KOPT-K1 (cell line): ENCODE data around the gene ABR.

Source experiments
- H3K27ac ChIP-seq: fragments of 200-600 bp; sonication (generic); 2 replicates; pipeline ENCODE4 v1.5.1; 2016; ENCODE audit warnings: antibody characterized with exemption, mild to moderate bottlenecking, low read depth, low read length; ENCODE audit not compliant: poor library complexity, severe bottlenecking
- H3K36me3 ChIP-seq: fragments of 200-600 bp; sonication (generic); 2 replicates; pipeline ENCODE4 v1.5.1; 2017; ENCODE audit warnings: antibody characterized with exemption, mild to moderate bottlenecking, low read length, moderate library complexity; ENCODE audit not compliant: insufficient read depth
- H3K9me3 ChIP-seq: fragments of 200-600 bp; sonication (generic); 2 replicates; pipeline ENCODE4 v1.5.1; 2017; ENCODE audit warnings: antibody characterized with exemption, low read length, mild to moderate bottlenecking; ENCODE audit not compliant: insufficient read depth, poor library complexity, severe bottlenecking

ABR gene

DNA sequence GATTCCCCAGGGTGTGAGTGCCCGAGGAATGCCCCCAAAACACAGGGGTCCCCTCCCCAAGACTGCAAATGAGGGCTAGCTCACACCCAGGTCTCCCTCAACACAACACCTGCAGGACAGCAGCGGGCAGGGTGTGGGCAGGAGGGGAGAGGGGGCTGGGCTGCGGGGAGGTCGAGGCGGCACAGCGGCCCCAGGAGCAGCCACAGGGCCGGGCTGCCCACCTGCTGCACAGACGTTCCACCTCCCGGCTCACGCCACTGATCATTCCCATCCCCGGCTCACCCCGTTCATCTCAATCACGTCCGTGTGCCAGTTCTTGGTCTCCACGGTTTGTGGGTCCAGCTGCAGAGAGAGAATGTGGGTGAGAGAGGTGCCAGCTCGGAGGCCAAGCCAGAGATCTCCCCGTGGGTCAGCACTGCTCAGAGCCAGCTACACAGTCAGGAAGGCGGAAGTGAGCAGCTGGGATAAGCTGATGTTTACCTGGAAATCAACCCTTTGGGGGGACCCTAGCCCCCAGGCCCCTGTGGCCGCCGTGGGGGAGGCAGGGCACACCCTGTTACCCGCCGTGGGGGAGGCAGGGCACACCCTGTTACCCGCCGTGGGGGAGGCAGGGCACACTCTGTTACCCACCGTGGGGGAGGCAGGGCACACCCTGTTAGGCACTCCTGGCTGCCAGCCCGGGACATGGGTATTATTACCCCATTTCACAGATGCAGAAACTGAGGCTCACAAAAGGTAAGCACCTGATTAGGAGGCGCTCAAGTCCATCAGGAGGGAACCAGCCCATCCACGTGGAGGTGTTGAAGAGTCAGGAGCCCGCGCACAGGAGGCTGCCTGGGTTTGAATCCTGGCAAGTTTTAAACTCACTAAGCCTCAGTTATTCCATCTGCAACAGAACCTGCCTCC is 166.7 kb downstream of the ABR start:
- H3K9me3 ChIP-seq = no peaks in the 10 kb centered on the region
- peaks cover 31% of the 10 kb centered on the region; the same call in 1 of the 2 replicates for H3K36me3 ChIP-seq
- H3K27ac ChIP-seq = no peak overlapping the region

DNA sequence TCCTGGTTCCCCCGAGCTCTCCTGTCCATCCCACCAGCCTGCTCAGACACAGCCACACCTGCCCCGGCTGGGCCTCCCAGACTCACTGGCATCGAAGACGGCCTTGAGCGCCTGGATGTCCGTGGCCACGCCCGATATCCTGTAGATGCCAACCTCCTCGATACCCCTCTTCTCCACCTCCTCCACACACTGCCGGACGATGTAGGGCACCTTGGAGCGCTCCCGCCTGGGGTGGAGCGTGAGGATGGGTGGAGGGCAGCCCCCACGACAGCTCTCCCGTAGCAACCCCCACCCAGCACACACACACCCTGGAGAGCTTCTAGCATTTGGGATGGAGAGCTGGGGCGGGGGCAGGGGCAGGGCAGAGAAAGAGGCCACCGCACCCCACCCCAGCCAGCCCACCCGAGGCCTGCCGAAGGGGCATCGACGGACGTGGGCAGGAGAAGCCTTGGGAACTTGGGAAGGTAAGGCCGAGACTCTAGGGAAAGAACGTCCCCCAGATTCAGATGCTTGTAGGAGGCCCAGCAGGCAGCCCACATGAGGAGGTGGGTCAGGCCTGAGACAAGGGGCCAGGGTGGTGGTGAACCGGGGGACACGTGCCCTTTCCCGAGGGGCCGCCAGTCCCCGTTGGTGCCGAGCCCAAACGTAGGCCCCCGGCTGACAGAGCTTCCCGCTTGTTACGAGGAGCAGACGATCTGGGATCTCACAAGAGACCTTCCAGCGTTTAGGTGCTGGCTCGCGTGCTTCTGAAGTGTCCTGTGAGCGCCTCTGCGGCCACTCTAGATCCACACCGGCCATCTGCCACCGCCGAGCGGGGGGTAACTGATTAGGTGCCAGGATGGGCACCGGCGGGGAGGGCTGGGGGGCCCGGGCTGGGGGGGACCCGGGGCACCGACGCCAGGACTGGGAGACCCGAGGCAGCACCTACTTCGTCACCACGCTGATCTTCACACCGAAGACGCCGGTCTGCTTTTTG is 167.7 kb downstream of the ABR start:
- no peaks in the 10 kb centered on the region for H3K9me3 ChIP-seq
- peaks cover 42% of the 10 kb centered on the region; the same call in 1 of the 2 replicates for H3K36me3 ChIP-seq
- H3K27ac ChIP-seq = no peak overlapping the region

DNA sequence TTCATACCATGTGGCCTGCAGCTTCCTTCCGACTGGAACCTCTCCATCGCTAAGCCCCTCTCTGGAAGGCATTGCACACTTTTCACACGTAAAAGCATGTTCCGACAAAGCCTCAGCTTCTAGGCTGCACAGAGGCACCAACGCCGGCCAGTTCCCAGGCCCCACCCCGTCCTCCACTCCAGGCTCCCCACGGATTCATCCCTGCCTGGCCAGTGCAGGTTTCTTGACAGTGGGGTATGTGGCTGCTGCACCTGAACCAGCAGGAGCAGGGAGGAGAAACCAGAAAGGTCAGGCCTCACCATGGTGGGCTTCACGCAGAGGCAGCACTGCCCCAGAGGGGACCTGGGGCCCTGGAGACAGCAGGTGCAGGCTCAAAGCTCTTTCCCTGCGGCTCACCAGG is 168.6 kb downstream of the ABR start:
- Histone ChIP-seq H3K27ac (no peak overlapping the region), H3K9me3 (no peaks in the 10 kb centered on the region), H3K36me3 (peaks cover 43% of the 10 kb centered on the region)

DNA sequence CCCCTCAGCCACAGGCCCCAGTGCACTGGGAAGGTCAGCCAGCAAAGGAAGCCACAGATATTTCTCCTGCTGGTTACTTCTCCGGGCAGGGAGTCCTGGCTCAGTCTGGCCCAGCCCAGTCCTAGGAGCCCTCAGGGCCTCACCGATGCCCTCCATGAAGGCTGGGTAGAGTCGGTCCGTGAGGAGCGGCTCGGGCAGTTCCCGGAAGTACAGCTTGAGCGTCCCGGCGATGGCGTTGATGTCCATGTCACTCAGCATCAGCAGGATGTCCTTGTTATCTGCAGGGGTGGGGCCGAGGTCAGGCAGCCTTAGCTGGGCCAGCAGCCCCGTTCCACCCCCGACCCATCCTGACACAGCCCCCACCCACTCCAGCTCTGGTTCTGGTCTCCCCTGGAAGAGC is 169.2 kb downstream of the ABR start:
- Histone ChIP-seq H3K36me3 (peaks cover 43% of the 10 kb centered on the region), H3K27ac (no peak overlapping the region), H3K9me3 (no peaks in the 10 kb centered on the region)

DNA sequence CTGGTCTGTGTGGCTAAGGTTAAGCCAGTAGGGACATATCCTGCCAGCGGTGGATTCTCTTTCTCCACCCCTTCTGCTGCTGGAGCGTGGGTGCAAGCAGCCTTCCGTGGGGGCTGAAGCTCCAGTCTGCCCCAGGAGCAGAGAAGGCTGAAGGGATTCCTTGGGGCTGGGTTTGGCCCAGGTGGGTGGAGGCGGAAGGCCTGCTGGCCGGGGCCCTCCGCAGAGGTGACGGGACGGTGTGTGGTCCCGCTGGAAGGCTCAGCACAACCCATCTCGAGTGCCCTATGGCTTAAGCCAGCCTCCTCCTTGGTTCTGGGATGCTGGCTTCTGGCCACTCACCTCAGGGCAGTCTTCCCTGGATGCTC is 169.7 kb downstream of the ABR start:
- Histone ChIP-seq H3K9me3 (no peaks in the 10 kb centered on the region), H3K36me3 (peaks cover 43% of the 10 kb centered on the region), H3K27ac (no peak overlapping the region)

DNA sequence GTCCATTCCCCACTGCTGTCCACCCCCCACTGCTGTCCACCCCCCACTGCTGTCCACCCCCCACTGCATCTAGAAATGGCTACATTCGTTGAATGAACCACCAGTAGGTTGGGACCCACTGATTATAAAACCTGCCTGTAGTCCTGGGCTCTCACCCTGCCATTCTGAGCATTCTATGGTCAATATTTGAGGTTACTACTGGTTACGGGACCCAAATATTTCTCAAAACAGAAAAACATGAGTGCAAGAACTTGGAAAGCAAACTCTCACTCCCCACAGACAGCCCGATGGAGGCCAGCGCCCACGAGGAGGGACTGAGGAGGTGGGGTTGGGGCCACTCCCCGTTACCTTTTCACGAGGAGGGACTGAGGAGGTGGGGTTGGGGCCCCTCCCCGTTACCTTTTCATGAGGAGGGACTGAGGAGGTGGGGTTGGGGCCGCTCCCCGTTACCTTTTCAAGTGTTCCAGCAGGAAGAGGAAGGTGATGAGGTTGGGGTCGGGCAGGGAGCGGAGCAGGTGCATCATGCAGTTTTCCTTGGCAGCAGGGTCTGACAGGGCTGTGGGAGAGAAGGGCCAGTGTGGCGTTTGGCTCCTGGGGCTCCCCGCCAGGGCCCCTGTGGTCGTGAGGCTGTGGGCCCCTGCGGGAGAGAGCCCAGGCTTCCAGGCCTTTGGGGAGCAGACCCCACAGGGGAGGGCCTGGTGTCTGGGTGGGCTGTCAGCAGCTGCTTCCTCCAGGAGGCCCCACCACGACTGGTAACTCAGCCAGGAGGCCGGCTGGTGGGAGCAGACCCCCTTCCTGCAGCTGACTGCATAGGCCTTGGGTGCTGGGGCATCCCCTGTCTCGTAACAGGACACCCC is 170.3 kb downstream of the ABR start:
- Histone ChIP-seq H3K36me3 (peaks cover 43% of the 10 kb centered on the region), H3K27ac (no peak overlapping the region), H3K9me3 (no peaks in the 10 kb centered on the region)

DNA sequence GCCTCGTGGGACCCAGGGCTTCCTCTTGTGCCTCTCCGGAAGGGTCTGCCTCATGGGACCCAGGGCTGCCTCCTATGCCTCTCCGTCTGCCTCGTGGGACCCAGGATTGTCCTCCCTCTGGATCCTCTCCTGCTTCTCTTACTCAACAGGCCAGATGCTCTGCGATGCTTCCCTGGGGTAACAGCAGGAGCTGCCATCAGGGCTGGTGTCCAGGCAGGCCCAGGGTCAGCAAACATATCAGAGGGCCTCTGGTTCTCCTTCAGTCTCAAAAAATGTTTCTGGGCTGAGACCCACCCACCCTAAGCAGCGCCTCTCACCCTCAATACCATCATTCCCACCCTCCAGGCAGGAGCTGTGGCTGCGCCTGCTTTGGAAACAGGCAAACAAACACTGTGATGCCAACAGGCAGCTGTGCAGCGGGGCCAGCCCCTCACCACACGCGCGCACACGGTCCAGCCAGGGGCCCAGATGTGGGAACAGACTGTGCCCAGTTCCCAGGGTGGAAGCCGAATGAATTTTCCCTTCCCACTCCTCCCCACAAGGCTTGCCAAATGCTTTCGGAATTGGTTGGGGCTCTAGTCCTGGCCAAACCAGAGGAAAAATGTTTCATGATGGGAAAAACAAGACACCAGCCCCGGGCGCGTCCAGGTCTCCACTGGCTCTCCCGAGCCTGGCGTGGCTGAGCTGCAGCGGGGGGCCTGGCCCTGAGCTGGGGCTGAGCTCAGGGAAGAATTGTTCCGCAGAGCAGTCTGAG is 171.6 kb downstream of the ABR start:
- Histone ChIP-seq H3K27ac (no peak overlapping the region), H3K36me3 (peaks cover 48% of the 10 kb centered on the region), H3K9me3 (no peaks in the 10 kb centered on the region)

DNA sequence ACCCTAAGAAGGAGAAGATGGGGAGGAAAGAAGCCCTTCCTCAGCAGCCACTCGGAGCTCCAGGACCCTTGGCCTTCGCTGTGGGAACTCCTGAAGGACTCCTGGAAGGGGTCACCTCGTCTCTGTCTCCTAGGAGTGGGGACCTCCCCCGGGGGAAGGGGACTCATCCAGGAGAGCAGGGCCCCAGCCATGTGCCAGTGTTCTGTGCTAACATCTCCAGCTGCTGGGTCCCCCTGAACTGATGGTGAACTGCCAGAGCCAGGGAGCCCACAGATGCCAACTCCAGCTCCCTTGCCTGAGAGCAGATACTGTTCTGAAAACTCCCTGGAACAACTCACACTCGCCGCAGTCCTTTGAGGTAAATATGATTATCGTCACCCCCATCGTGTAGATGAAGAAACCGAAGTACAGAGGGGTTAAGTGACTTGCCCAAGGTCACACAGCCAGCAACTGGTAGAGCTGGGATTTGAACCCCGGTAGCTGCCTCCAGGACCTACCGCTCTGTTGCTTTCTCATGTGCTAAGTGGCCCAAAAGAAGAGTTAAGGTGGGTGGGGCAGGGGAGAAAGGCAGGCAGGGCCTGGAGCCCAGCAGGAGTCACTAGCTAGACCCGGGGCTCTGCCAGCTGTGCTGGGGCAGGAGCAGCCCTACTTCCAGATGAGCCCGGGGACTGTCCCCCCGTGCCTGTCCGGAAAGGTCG is 172.3 kb downstream of the ABR start:
- H3K27ac ChIP-seq = no peak overlapping the region
- H3K9me3 ChIP-seq = no peaks in the 10 kb centered on the region
- H3K36me3 ChIP-seq = peaks cover 55% of the 10 kb centered on the region

DNA sequence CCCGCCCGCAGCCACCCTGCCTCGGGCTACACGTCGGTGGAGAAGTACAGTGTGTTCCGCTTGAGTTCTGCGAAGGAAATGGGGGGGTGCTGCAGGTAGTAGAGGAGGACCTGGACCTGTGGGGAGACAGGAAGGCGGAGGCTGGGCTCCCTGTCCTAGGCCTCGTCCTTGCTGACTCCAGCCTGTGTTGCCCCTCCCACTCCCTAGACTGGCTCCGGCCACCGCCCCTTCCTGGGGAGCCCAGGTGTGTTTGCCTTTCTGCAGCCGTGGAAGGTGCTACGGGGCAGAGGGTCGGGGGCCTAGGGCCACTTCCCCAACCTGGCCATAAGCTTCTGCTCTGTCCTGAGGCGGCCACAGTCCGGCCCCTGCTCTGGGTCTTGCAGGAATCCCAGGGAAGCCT is 173.7 kb downstream of the ABR start:
- H3K36me3 ChIP-seq = peaks cover 60% of the 10 kb centered on the region
- H3K27ac ChIP-seq = peak overlapping the region; percentile 70
- no peaks in the 10 kb centered on the region for H3K9me3 ChIP-seq

DNA sequence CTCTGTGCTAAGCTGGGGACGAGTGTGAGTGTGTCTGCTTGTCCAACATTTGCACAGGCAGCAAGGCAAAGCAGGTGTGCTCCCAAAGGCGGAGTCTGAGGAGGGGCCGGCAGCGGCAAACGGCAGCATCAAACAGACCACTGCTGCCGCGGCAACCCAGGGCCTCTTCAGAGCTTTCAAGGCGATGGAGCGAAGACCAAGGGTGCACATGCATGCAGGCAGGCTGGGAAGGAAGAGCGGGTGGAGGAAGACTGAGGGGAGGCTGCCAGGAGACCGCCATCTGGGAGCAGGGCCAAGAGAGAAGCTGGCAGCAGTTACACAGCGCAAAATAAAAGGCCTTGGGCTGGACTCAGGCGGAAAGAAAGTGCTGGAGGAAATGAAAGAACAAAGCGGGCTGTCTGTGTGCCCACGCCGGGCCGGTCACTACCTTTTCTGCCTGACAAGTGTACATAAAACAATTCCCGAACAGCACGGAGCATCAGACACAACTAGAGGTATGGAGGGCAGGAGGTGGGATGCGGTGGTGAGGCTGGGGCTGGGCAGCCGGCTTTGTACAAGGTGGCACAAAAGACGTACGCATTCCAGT is 174.3 kb downstream of the ABR start:
- Histone ChIP-seq H3K36me3 (peaks cover 61% of the 10 kb centered on the region), H3K9me3 (no peaks in the 10 kb centered on the region), H3K27ac (peak overlapping the region; percentile 70)

DNA sequence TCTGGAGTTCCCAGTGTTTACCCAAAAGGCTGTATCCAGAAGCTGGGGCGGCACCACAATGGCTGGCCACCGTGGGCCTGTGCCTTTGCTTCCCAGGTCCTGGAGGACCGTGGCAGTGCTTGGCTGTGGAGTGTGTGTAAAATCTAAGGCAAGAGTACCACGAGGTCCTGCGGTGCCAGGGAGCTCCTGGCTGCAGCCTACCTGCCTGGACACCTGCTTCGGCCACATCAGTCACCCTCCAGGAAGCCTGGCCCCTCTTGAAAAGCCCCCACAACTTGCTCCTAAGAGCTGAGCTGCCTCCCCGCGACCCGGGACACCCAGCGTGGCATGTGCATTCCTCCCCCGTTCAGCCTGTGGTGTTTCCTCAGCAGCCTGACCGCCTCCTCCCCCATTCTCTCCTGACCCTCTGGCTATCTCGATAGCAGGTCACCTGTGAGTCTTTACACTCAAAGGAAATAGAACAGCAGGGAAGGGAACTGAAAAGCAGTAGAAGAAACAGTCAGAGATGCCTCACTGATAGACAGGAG is 174.9 kb downstream of the ABR start:
- Histone ChIP-seq H3K27ac (peak overlapping the region; percentile 70), H3K36me3 (peaks cover 59% of the 10 kb centered on the region), H3K9me3 (no peaks in the 10 kb centered on the region)

DNA sequence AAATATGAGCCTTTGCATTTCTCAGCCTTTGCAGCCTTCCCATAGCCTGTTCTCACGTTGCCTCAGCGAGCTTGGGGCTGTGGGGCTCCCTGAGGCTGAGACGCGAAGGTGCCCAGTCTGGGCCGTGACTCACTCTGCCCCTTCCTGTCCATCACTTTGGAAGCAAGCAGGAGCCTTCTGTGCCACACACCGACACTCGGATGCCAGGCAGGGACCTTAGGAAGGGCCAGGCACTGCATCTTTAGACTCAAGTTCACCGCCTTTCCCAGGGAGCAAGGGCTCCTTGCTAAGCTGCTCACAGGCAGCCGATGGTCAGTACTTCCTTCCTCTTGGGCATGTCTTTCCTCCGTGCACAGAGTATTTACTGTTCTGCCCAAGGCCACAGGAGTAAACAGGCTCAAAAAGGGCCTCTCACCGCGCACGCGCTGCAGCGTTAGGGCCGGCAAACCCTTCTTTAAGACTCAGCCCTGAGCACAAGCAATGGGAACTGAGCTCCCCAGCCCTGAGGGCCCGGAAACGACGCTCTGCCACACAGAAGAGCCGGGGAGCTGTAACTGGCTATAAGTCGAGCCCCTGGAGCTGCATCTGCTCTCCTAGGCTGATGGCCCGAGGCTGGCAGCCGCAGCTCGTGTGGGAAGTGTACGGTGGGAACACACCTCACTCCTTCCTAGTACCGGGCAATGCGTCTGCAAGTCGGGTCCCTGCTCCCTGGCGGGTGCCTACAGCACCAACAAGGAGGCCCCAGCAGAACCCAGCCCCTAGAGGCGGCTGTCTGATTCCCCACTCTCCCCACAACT is 175.6 kb downstream of the ABR start:
- H3K9me3 ChIP-seq = no peaks in the 10 kb centered on the region
- peaks cover 59% of the 10 kb centered on the region for H3K36me3 ChIP-seq
- H3K27ac ChIP-seq = peak overlapping the region; percentile 70

DNA sequence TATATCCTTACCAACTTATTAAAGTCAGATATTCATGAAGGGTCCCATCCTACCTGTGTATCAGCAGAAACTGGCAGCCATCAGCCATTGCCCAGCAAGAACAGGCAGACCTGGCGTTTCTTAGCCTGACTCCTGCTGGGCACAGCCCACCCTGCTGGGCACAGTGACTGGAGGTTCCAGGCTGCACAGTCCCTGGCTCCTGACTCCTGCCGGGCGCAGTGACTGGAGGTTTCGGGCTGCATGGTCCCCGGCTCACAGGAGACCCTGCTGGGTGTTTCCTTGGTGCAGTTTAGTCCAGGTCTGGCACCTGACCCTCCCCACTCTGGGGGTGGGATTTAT is 176.2 kb downstream of the ABR start:
- Histone ChIP-seq H3K36me3 (peaks cover 58% of the 10 kb centered on the region), H3K9me3 (no peaks in the 10 kb centered on the region), H3K27ac (peak overlapping the region; percentile 70)
